Natural killer cell (primary cell): ENCODE results near the gene SLX9. TPM values are rescaled to one million over a fixed set of nuclear protein-coding genes. Genes with fewer than 3 reads are reported as not detected.
A peak's percentile ranks its signal among the peaks of the same experiment; 100 is the strongest.

Experiments used
- ATAC-seq, 3 donors: fragments of 150-1000 bp in 2 of 3; fragments of 200-7000 bp in 1 of 3; cut with Tn5 transposase; 1 replicate in 1 of 3; 2 replicates in 2 of 3; pipeline ENCODE4 v1.10.0; 2021; ENCODE audit warnings: mild to moderate bottlenecking in 2 of 3, moderate library complexity in 2 of 3
- DNase-seq, 2 donors: peaks; one replicate each; pipeline versions ENCODE4 v3.0.0 to v3.0.0-alpha.2; 2013 to 2021; ENCODE audit warnings: mixed read lengths in 1 of 2
- H3K27ac ChIP-seq: one replicate; pipeline ENCODE4 v1.5.1; 2013; ENCODE audit warnings: mild to moderate bottlenecking, low read length
- H3K27me3 ChIP-seq: one replicate; pipeline ENCODE4 v1.6.1; 2013; ENCODE audit warnings: low read length; ENCODE audit not compliant: control insufficient read depth, insufficient read depth
- H3K36me3 ChIP-seq: one replicate; pipeline ENCODE4 v1.6.1; 2013; ENCODE audit warnings: low read length; ENCODE audit not compliant: control insufficient read depth, insufficient read depth
- H3K4me1 ChIP-seq: one replicate; pipeline ENCODE4 v1.6.1; 2013; ENCODE audit warnings: low read length; ENCODE audit not compliant: control insufficient read depth, insufficient read depth
- H3K4me3 ChIP-seq: one replicate; pipeline ENCODE4 v1.5.1; 2013; ENCODE audit warnings: low read length
- H3K9me3 ChIP-seq: one replicate; pipeline ENCODE4 v1.6.1; 2013; ENCODE audit warnings: low read length; ENCODE audit not compliant: control insufficient read depth, insufficient read depth
- H3K27ac Mint-ChIP-seq, 2 donors: one replicate each; pipeline ENCODE4 v1.8.0; 2022; ENCODE audit warnings: mild to moderate bottlenecking in 2 of 2, mixed read lengths in 2 of 2, moderate library complexity in 1 of 2
- H3K27me3 Mint-ChIP-seq, 2 donors: one replicate each; pipeline ENCODE4 v1.8.0; 2022; ENCODE audit warnings: low read depth in 2 of 2, mixed read lengths in 2 of 2
- H3K36me3 Mint-ChIP-seq: one replicate; pipeline ENCODE4 v1.8.0; 2022; ENCODE audit warnings: mixed read lengths
- H3K4me1 Mint-ChIP-seq, 2 donors: one replicate each; pipeline ENCODE4 v1.8.0; 2022; ENCODE audit warnings: mixed read lengths in 2 of 2
- H3K4me3 Mint-ChIP-seq: one replicate; pipeline ENCODE4 v1.8.0; 2022; ENCODE audit warnings: mild to moderate bottlenecking, moderate library complexity, mixed read lengths
- H3K9me3 Mint-ChIP-seq, 2 donors: one replicate each; pipeline ENCODE4 v1.8.0; 2022; ENCODE audit warnings: mixed read lengths in 2 of 2
- WGBS: methylation state at CpG from one replicate; pipeline ENCODE4 v1.1.7; 2013; ENCODE audit warnings: missing lambda C conversion rate; ENCODE audit not compliant: insufficient coverage; 5-methylcytosine and 5-hydroxymethylcytosine counted together
- intact Hi-C: fragments of 100-400 bp; cut with micrococcal nuclease; formaldehyde crosslinking; loops from one replicate; pipeline ENCODE4 v1.14.2; 2022
- total RNA-seq, 4 donors: library from RNA; stranded (reverse); fragments of 120-200 nt in 1 of 4; gene quantifications; one replicate each; pipeline versions ENCODE4 v1.2.3 to v1.2.4, GENCODE V29; 2013 to 2022
- TF ChIP-seq, protein P1 (sequence below): fragments of 200-600 bp; IDR thresholded peaks from one replicate; pipeline ENCODE4 v1.8.0; 2022; ENCODE audit warnings: antibody characterized with exemption

SLX9 gene
- total RNA-seq = 10 to 100 TPM; 12.8 to 22.9 (median 20.0) TPM
- total RNA-seq (2013) = 10.6 TPM

DNA sequence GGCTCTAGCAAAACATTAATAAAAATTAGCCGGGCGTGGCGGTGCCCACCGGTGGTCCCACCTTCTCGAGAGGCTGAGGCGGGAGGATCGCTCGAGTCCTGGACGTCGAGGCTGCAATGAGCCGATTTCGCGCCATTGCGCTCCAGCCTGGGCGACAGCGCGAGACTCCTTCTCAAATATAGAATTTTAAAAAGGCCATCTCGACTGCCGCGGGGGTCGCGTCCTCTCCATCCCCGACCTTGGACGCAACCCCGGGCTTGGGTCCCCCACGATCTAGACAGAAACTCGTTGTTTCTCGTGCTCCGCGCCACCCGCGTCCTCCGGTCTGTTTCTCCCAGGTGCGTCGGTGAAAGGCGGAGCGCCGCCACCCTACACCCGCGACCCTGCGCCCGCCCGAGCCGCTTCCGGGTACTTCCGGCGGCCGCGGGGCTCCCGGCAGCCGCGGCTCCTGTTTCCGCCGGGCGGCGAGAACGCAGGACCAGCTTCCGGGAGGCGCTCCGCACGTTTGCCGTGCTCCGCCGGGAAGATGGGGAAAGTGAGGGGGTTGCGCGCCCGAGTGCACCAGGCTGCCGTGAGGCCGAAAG is at the start of gene SLX9:
SLX9 (plus strand) TSS at position 498 of the 584 bp plus-strand sequence; CDS start at position 527, 29 bp downstream.
- ATAC-seq (peak; percentile 90 to 96 (median 93)), DNase-seq (peak; percentile 71 to 89)
- Histone ChIP-seq H3K4me1 (peaks cover 32% of the 10 kb centered on the region), H3K27ac (peak within 1 kb of the TSS; percentile 20), H3K9me3 (no peaks in the 10 kb centered on the region), H3K36me3 (peaks cover 10% of the 10 kb centered on the region), H3K4me3 (peak within 1 kb of the TSS; percentile 78), H3K27me3 (no peaks in the 10 kb centered on the region)
- Mint-ChIP-seq H3K9me3 (no peaks in the 10 kb centered on the region), H3K4me1 (peaks cover 21 to 33% of the 10 kb centered on the region in 2 donors), H3K36me3 (no peaks in the 10 kb centered on the region), H3K27me3 (no peaks in the 10 kb centered on the region), H3K4me3 (peak within 1 kb of the TSS; percentile 93), H3K27ac (peak within 1 kb of the TSS; percentile 61 to 66)
- WGBS = 3% methylated on average over 69 of the region's 69 CpGs
- TF ChIP-seq, protein P1, sequence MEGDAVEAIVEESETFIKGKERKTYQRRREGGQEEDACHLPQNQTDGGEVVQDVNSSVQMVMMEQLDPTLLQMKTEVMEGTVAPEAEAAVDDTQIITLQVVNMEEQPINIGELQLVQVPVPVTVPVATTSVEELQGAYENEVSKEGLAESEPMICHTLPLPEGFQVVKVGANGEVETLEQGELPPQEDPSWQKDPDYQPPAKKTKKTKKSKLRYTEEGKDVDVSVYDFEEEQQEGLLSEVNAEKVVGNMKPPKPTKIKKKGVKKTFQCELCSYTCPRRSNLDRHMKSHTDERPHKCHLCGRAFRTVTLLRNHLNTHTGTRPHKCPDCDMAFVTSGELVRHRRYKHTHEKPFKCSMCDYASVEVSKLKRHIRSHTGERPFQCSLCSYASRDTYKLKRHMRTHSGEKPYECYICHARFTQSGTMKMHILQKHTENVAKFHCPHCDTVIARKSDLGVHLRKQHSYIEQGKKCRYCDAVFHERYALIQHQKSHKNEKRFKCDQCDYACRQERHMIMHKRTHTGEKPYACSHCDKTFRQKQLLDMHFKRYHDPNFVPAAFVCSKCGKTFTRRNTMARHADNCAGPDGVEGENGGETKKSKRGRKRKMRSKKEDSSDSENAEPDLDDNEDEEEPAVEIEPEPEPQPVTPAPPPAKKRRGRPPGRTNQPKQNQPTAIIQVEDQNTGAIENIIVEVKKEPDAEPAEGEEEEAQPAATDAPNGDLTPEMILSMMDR = no peak
- intact Hi-C loops = no loop called here

GRCh38 chr21:44890338-44890931 is 49.4 kb upstream of the SLX9 start:
- Mint-ChIP-seq H3K36me3 (no peaks in the 10 kb centered on the region), H3K9me3 (no peaks in the 10 kb centered on the region), H3K4me3 (peak overlapping the region; percentile 37), H3K4me1 (peaks cover 27 to 44% of the 10 kb centered on the region in 2 donors), H3K27me3 (no peaks in the 10 kb centered on the region), H3K27ac (peak overlapping the region; percentile 51 to 76)
- no peak for ATAC-seq
- H3K36me3 ChIP-seq = peaks cover 96% of the 10 kb centered on the region
- no peak overlapping the region for H3K27ac ChIP-seq
- intact Hi-C loops = loop anchor here (5.0 kb wide), 1 partner anchor 237 kb away; no protein-coding TSS in a partner anchor
- H3K4me1 ChIP-seq = peaks cover 57% of the 10 kb centered on the region
- DNase-seq = no peak
- no peak overlapping the region for H3K4me3 ChIP-seq
- H3K9me3 ChIP-seq = no peaks in the 10 kb centered on the region
- 91% methylated on average over 24 of the region's 24 CpGs for WGBS
- H3K27me3 ChIP-seq = no peaks in the 10 kb centered on the region
- TF ChIP-seq, protein P1 = no peak

- Mint-ChIP-seq H3K27ac (peak overlapping the region in 1 of 2 donors; percentile 76), H3K4me3 (no peak overlapping the region), H3K9me3 (no peaks in the 10 kb centered on the region), H3K4me1 (peaks cover 25 to 38% of the 10 kb centered on the region in 2 donors), H3K36me3 (no peaks in the 10 kb centered on the region), H3K27me3 (no peaks in the 10 kb centered on the region)
- TF ChIP-seq, protein P1 = no peak
- no peak for DNase-seq
- no peak for ATAC-seq
- H3K36me3 ChIP-seq = peaks cover 93% of the 10 kb centered on the region
- no peak overlapping the region for H3K4me3 ChIP-seq
- no peaks in the 10 kb centered on the region for H3K27me3 ChIP-seq
- intact Hi-C loops = loop anchor here (5.0 kb wide), 1 partner anchor 236 kb away; no protein-coding TSS in a partner anchor
- no peak overlapping the region for H3K27ac ChIP-seq
- 92% methylated on average over 9 of the region's 9 CpGs for WGBS
- H3K9me3 ChIP-seq = no peaks in the 10 kb centered on the region
- H3K4me1 ChIP-seq = peaks cover 53% of the 10 kb centered on the region
These were observed 48.8 kb upstream of the SLX9 start for GRCh38 chr21:44890961-44891541.
